HUES48 (cell line): ENCODE measurements around the gene BTG2.

Experiments
- H3K27ac ChIP-seq: one replicate; pipeline ENCODE4 v1.7.0; 2013; ENCODE audit warnings: low read depth, low read length, inconsistent platforms
- H3K27me3 ChIP-seq: 2 replicates; pipeline ENCODE4 v1.6.1; 2013; ENCODE audit warnings: mild to moderate bottlenecking, low read length; ENCODE audit not compliant: control insufficient read depth, insufficient read depth
- H3K36me3 ChIP-seq: 2 replicates; pipeline ENCODE4 v1.6.1; 2013; ENCODE audit warnings: low read length; ENCODE audit not compliant: control insufficient read depth, insufficient read depth
- H3K4me1 ChIP-seq: 2 replicates; pipeline ENCODE4 v1.6.1; 2013; ENCODE audit warnings: mild to moderate bottlenecking, low read length; ENCODE audit not compliant: control insufficient read depth, insufficient read depth
- H3K4me3 ChIP-seq: 2 replicates; pipeline ENCODE4 v1.5.1; 2013; ENCODE audit warnings: mild to moderate bottlenecking, low read depth, low read length
- H3K9ac ChIP-seq: 2 replicates; pipeline ENCODE4 v1.6.1; 2013; ENCODE audit warnings: mild to moderate bottlenecking, low read depth, low read length, moderate library complexity
- H3K9me3 ChIP-seq: 2 replicates; pipeline ENCODE4 v1.6.1; 2013; ENCODE audit warnings: low read length; ENCODE audit not compliant: control insufficient read depth, insufficient read depth

BTG2 gene

GRCh38 chr1:203276916-203277545, 28.3 kb upstream of the BTG2 start:
- no peaks in the 10 kb centered on the region for H3K36me3 ChIP-seq
- H3K4me1 ChIP-seq = peaks cover 18% of the 10 kb centered on the region
- H3K9me3 ChIP-seq = no peaks in the 10 kb centered on the region
- H3K27me3 ChIP-seq = peaks cover 28% of the 10 kb centered on the region
- no peak overlapping the region for H3K4me3 ChIP-seq
- no peak overlapping the region for H3K27ac ChIP-seq
- no peak overlapping the region for H3K9ac ChIP-seq

- H3K9ac ChIP-seq = no peak overlapping the region
- H3K4me3 ChIP-seq = no peak overlapping the region
- H3K4me1 ChIP-seq = peaks cover 18% of the 10 kb centered on the region
- H3K27me3 ChIP-seq = peaks cover 19% of the 10 kb centered on the region
- peak overlapping the region; percentile 16 for H3K27ac ChIP-seq
- H3K9me3 ChIP-seq = no peaks in the 10 kb centered on the region
- no peaks in the 10 kb centered on the region for H3K36me3 ChIP-seq
These were observed 27.0 kb upstream of the BTG2 start for GRCh38 chr1:203278082-203278884.

GRCh38 chr1:203278885-203279406, 26.4 kb upstream of the BTG2 start:
- H3K9ac ChIP-seq = no peak overlapping the region
- no peak overlapping the region for H3K4me3 ChIP-seq
- peaks cover 13% of the 10 kb centered on the region; the same call in 1 of the 2 replicates for H3K27me3 ChIP-seq
- H3K9me3 ChIP-seq = no peaks in the 10 kb centered on the region
- no peaks in the 10 kb centered on the region for H3K36me3 ChIP-seq
- H3K27ac ChIP-seq = no peak overlapping the region
- H3K4me1 ChIP-seq = peaks cover 12% of the 10 kb centered on the region

- Histone ChIP-seq H3K4me3 (no peak overlapping the region), H3K9ac (no peak overlapping the region), H3K27ac (no peak overlapping the region), H3K9me3 (no peaks in the 10 kb centered on the region), H3K4me1 (peaks cover 10% of the 10 kb centered on the region), H3K27me3 (peaks cover 13% of the 10 kb centered on the region; the same call in 1 of the 2 replicates), H3K36me3 (no peaks in the 10 kb centered on the region)
These were observed 25.3 kb upstream of the BTG2 start for GRCh38 chr1:203280061-203280460.

GRCh38 chr1:203281033-203281432, 24.3 kb upstream of the BTG2 start:
- H3K27me3 ChIP-seq = peaks cover 13% of the 10 kb centered on the region; the same call in 1 of the 2 replicates
- H3K27ac ChIP-seq = no peak overlapping the region
- no peaks in the 10 kb centered on the region for H3K9me3 ChIP-seq
- no peak overlapping the region for H3K4me3 ChIP-seq
- peaks cover 10% of the 10 kb centered on the region for H3K4me1 ChIP-seq
- H3K36me3 ChIP-seq = no peaks in the 10 kb centered on the region
- no peak overlapping the region for H3K9ac ChIP-seq

GRCh38 chr1:203281851-203282661, 23.3 kb upstream of the BTG2 start:
- peaks cover 17% of the 10 kb centered on the region for H3K27me3 ChIP-seq
- H3K4me3 ChIP-seq = no peak overlapping the region
- H3K27ac ChIP-seq = peak overlapping the region; percentile 49
- H3K9me3 ChIP-seq = no peaks in the 10 kb centered on the region
- no peaks in the 10 kb centered on the region for H3K36me3 ChIP-seq
- H3K4me1 ChIP-seq = peaks cover 17% of the 10 kb centered on the region
- no peak overlapping the region for H3K9ac ChIP-seq

GRCh38 chr1:203282720-203283542, 22.4 kb upstream of the BTG2 start:
- no peaks in the 10 kb centered on the region for H3K9me3 ChIP-seq
- H3K27ac ChIP-seq = peak overlapping the region; percentile 49
- H3K4me3 ChIP-seq = no peak overlapping the region
- peaks cover 25% of the 10 kb centered on the region for H3K4me1 ChIP-seq
- H3K27me3 ChIP-seq = peaks cover 16% of the 10 kb centered on the region
- H3K9ac ChIP-seq = no peak overlapping the region
- no peaks in the 10 kb centered on the region for H3K36me3 ChIP-seq

GRCh38 chr1:203283597-203283996, 21.7 kb upstream of the BTG2 start:
- Histone ChIP-seq H3K36me3 (no peaks in the 10 kb centered on the region), H3K4me3 (no peak overlapping the region), H3K27me3 (peaks cover 20% of the 10 kb centered on the region), H3K4me1 (peaks cover 24% of the 10 kb centered on the region), H3K27ac (no peak overlapping the region), H3K9ac (no peak overlapping the region), H3K9me3 (no peaks in the 10 kb centered on the region)

- H3K9ac ChIP-seq = no peak overlapping the region
- H3K4me3 ChIP-seq = no peak overlapping the region
- no peaks in the 10 kb centered on the region for H3K36me3 ChIP-seq
- H3K4me1 ChIP-seq = peaks cover 22% of the 10 kb centered on the region
- H3K27ac ChIP-seq = no peak overlapping the region
- H3K27me3 ChIP-seq = peaks cover 29% of the 10 kb centered on the region
- H3K9me3 ChIP-seq = no peaks in the 10 kb centered on the region
These were observed 20.8 kb upstream of the BTG2 start for GRCh38 chr1:203284411-203285123.
